Adrenal gland (tissue), 19 donors: Measurements from ENCODE around the gene FOXD4L6. TPM values are rescaled to one million over a fixed set of nuclear protein-coding genes. Genes with fewer than 3 reads are reported as not detected.
"Not testable (repeated sequence)": the region's sequence is repeated elsewhere in the genome, so short reads cannot be mapped to it uniquely, and the experiment has no call there.

ENCODE experiments used
- DNase-seq, 7 donors: peaks; one replicate each; pipeline ENCODE4 v3.0.0-alpha.2; 2019 to 2020
- H3K27ac ChIP-seq, 5 donors: fragments of 200-600 bp; sonication (generic) in 4 of 5; 1 replicate in 3 of 5; 2 replicates in 2 of 5; pipeline versions ENCODE4 v1.5.1 to v1.8.0; 2016 to 2020; ENCODE audit warnings: mild to moderate bottlenecking in 1 of 5
- H3K27me3 ChIP-seq: fragments of 200-600 bp; 2 replicates; pipeline ENCODE4 v1.8.0; 2021
- H3K36me3 ChIP-seq, 2 donors: fragments of 200-600 bp; replicated peaks in 1 of 2; 1 replicate in 1 of 2; 2 replicates in 1 of 2; pipeline versions ENCODE4 v1.5.1 to v1.8.0; 2018 to 2022
- H3K4me1 ChIP-seq, 2 donors: fragments of 200-600 bp; replicated peaks in 1 of 2; 1 replicate in 1 of 2; 2 replicates in 1 of 2; pipeline versions ENCODE4 v1.5.1 to v1.8.0; 2018 to 2021
- H3K4me3 ChIP-seq, 4 donors: fragments of 200-600 bp; sonication (generic) in 3 of 4; one replicate each; pipeline ENCODE4 v1.5.1; 2016 to 2018
- H3K9me3 ChIP-seq, 3 donors: fragments of 200-600 bp; sonication (generic) in 1 of 3; replicated peaks in 1 of 3; 1 replicate in 2 of 3; 2 replicates in 1 of 3; pipeline versions ENCODE4 v1.5.1 to v1.8.0; 2016 to 2021
- WGBS, 4 donors: extraction: QIAGEN DNeasy Blood & Tissue Kit in 2 of 4; methylation state at CpG; one replicate each; pipeline versions ENCODE4 v1.1.5 to v1.1.7; 2013 to 2017; 5-methylcytosine and 5-hydroxymethylcytosine counted together
- intact Hi-C, 2 donors: fragments of 100-400 bp; cut with DNase I; formaldehyde crosslinking; loops; one replicate each; pipeline versions ENCODE4 v1.14.1 to v1.15.0; 2022 to 2023
- long read RNA-seq, 10 donors: library from polyadenylated mRNA in 3 of 10; unstranded in 2 of 10; stranded (forward) in 1 of 10; transcript quantifications; one replicate each; pipeline ENCODE4 v2.0.0 and lab custom pipeline, GENCODE V29; 2021 to 2026
- polyA plus RNA-seq, 3 donors: library from polyadenylated mRNA; stranded (reverse); fragments of 200-250 nt in 2 of 3; fragments of 350-450 nt in 1 of 3; fragmentation: Illumina TruSeq in 1 of 3; extraction: RNeasy Lipid Tissue Mini Kit (QIAGEN cat#74804) in 1 of 3; gene quantifications; one replicate each; pipeline ENCODE4 v1.2.3, GENCODE V29; 2013 to 2014
- total RNA-seq, 9 donors: library from RNA; depleted of rRNA in 4 of 9; stranded (reverse); fragments of >200 nt in 4 of 9; fragments of 120-200 nt in 1 of 9; fragmentation: NEBNext Ultra II Directional in 1 of 9; extraction: Animal tissue kit (Norgen Biotek cat#: 25700) in 1 of 9; gene quantifications; one replicate each; pipeline versions ENCODE4 v1.1.0 to v1.2.4, GENCODE V29; 2013 to 2023
- donor health status: healthy with polysubstance abuse.
- donor health status: Bipolar disorder and iron deficiency.
- donor health status: DM: yes; HTN: yes; CAD: no.
- donor health status: DM: no; HTN: no; CAD: no.
- donor health status: DM: no; HTN: no; CAD: no.
- donor health status: DM: yes; HTN: yes; CAD: no.

FOXD4L6 gene
- total RNA-seq (under 1 TPM in 3 of 9 donors, not detected in 6; 0.11 to 0.20 (median 0.14) TPM), polyA plus RNA-seq (under 1 TPM in 2 of 3 donors, not detected in 1; 0.07 to 0.24 TPM)
- long read RNA-seq, donor 1, result 0 reads
- long read RNA-seq, donor 2, result 0 reads
- long read RNA-seq, donor 3, result 0 reads
- long read RNA-seq, donor 4, result 0 reads
- long read RNA-seq, donor 5, result 0 reads
- long read RNA-seq, donor 6, result 0 reads
- long read RNA-seq, donor 7, partial matches to known transcripts, result 0 of 1 reads
- long read RNA-seq, donor 7, other reads (novel, unspliced or antisense), result 0 of 1 reads
- long read RNA-seq, donor 8, result 0 reads
- long read RNA-seq, donor 9, result 0 reads
- long read RNA-seq, donor 10, result 0 reads

GRCh38 chr9:41128581-41128980, at the start of gene FOXD4L6:
Gene FOXD4L6, minus strand, starts transcription at chr9:41128681. Its CDS starts 298 bp downstream, at chr9:41128383.
- H3K36me3 ChIP-seq, H3K27ac ChIP-seq, H3K27me3 ChIP-seq, DNase-seq, H3K9me3 ChIP-seq, H3K4me1 ChIP-seq, H3K4me3 ChIP-seq, intact Hi-C loops: not testable (repeated sequence)
- 67 to 86% methylated on average over 1 of the region's 15 CpGs; no CpG with 5 or more reads in 2 of the 4 donors for WGBS, 4 donors

GRCh38 chr9:41174994-41175393, 46.5 kb upstream of the FOXD4L6 start:
- H3K27me3 ChIP-seq, H3K4me3 ChIP-seq, H3K36me3 ChIP-seq, H3K9me3 ChIP-seq, H3K27ac ChIP-seq, intact Hi-C loops, DNase-seq, H3K4me1 ChIP-seq: not testable (repeated sequence)
- WGBS, 4 donors, result 69 to 91% (median 81%) methylated on average over 1 to 4 of the region's 4 CpGs

- H3K27ac ChIP-seq, H3K9me3 ChIP-seq, H3K27me3 ChIP-seq, intact Hi-C loops, H3K4me3 ChIP-seq, H3K36me3 ChIP-seq, DNase-seq, H3K4me1 ChIP-seq: not testable (repeated sequence)
- WGBS, 4 donors, result 89 to 98% methylated on average over 12 to 13 of the region's 18 CpGs; no CpG with 5 or more reads in 2 of the 4 donors
Observed at GRCh38 chr9:41150116-41150515, 21.6 kb upstream of the FOXD4L6 start.

GRCh38 chr9:41141878-41142277, 13.4 kb upstream of the FOXD4L6 start:
- H3K27ac ChIP-seq, DNase-seq, H3K9me3 ChIP-seq, H3K4me3 ChIP-seq, H3K27me3 ChIP-seq, intact Hi-C loops, H3K36me3 ChIP-seq, H3K4me1 ChIP-seq: not testable (repeated sequence)
- 100% methylated on average over 1 to 2 of the region's 2 CpGs for WGBS, 4 donors

GRCh38 chr9:41126746-41127446, 1.6 kb downstream of the FOXD4L6 start:
- H3K4me1 ChIP-seq, intact Hi-C loops, H3K36me3 ChIP-seq, H3K27me3 ChIP-seq, DNase-seq, H3K27ac ChIP-seq, H3K4me3 ChIP-seq, H3K9me3 ChIP-seq: not testable (repeated sequence)
- WGBS, 4 donors, result 7 to 11% methylated on average over 8 to 9 of the region's 45 CpGs; no CpG with 5 or more reads in 2 of the 4 donors

- H3K4me3 ChIP-seq, DNase-seq, H3K4me1 ChIP-seq, H3K36me3 ChIP-seq, H3K9me3 ChIP-seq, H3K27ac ChIP-seq, intact Hi-C loops, H3K27me3 ChIP-seq: not testable (repeated sequence)
- 13 to 20% (median 18%) methylated on average over 2 to 3 of the region's 3 CpGs for WGBS, 4 donors
Observed at GRCh38 chr9:41125936-41126335, 2.5 kb downstream of the FOXD4L6 start.

GRCh38 chr9:41125109-41125658, 3.3 kb downstream of the FOXD4L6 start:
- H3K9me3 ChIP-seq, H3K36me3 ChIP-seq, H3K27ac ChIP-seq, H3K4me1 ChIP-seq, H3K27me3 ChIP-seq, intact Hi-C loops, DNase-seq, H3K4me3 ChIP-seq: not testable (repeated sequence)
- no CpG with 5 or more reads among the region's 21 CpGs for WGBS, 4 donors

- 15 to 26% (median 24%) methylated on average over 21 to 34 of the region's 52 CpGs; no CpG with 5 or more reads in 1 of the 4 donors for WGBS, 4 donors
- H3K27me3 ChIP-seq, intact Hi-C loops: not testable (repeated sequence)
Observed at GRCh38 chr9:41124250-41125108, 4.0 kb downstream of the FOXD4L6 start.

GRCh38 chr9:41123812-41124211, 4.7 kb downstream of the FOXD4L6 start:
- H3K27ac ChIP-seq, H3K4me3 ChIP-seq, H3K36me3 ChIP-seq, intact Hi-C loops, H3K27me3 ChIP-seq, H3K4me1 ChIP-seq, H3K9me3 ChIP-seq, DNase-seq: not testable (repeated sequence)
- WGBS, 4 donors, result 5 to 14% (median 7%) methylated on average over 7 to 11 of the region's 33 CpGs; no CpG with 5 or more reads in 1 of the 4 donors

More at GRCh38 chr9:41124250-41125108, 4.0 kb downstream of the FOXD4L6 start:
- not testable (repeated sequence) for H3K9me3 ChIP-seq, H3K27ac ChIP-seq, H3K4me3 ChIP-seq, H3K36me3 ChIP-seq, H3K4me1 ChIP-seq, DNase-seq

GRCh38 chr9:41123396-41123795, 5.1 kb downstream of the FOXD4L6 start:
- H3K9me3 ChIP-seq, H3K4me3 ChIP-seq, H3K36me3 ChIP-seq, H3K27me3 ChIP-seq, H3K27ac ChIP-seq, intact Hi-C loops, H3K4me1 ChIP-seq, DNase-seq: not testable (repeated sequence)
- WGBS, 4 donors, result 7% methylated on average over 9 of the region's 32 CpGs; no CpG with 5 or more reads in 3 of the 4 donors
